ENCODE measurements around the gene CDC42BPB.

DNA sequence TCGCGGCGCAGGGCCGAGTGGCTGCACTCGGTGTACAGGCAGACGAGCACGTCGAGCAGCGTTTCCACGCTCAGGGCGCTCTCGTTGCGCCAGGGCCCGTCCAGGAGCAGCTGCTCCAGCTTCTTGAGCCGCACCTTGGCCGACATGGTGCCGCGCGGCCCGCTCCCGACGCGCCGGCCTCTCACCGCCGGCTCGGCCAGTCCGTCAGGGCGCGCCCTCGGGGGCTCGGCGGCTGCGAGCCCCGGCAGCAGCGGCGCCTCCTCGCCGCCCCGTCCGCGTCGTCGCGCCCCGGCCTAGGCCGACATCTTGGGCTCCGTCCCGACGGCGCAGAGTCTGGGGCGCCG lies 349 bp downstream of the CDC42BPB start:
- TF ChIP-seq, protein P1, sequence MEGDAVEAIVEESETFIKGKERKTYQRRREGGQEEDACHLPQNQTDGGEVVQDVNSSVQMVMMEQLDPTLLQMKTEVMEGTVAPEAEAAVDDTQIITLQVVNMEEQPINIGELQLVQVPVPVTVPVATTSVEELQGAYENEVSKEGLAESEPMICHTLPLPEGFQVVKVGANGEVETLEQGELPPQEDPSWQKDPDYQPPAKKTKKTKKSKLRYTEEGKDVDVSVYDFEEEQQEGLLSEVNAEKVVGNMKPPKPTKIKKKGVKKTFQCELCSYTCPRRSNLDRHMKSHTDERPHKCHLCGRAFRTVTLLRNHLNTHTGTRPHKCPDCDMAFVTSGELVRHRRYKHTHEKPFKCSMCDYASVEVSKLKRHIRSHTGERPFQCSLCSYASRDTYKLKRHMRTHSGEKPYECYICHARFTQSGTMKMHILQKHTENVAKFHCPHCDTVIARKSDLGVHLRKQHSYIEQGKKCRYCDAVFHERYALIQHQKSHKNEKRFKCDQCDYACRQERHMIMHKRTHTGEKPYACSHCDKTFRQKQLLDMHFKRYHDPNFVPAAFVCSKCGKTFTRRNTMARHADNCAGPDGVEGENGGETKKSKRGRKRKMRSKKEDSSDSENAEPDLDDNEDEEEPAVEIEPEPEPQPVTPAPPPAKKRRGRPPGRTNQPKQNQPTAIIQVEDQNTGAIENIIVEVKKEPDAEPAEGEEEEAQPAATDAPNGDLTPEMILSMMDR (IDR thresholded peaks at IDR 0.05; ENCODE audit: insufficient read depth, low read depth, low read length), result no peak
- TF ChIP-seq EZH2 (IDR thresholded peaks at IDR 0.05; ENCODE audit: insufficient read depth, low read length), result no peak
